GM19463 (cell line): ENCODE measurements around the gene HIVEP3.

ENCODE experiments used
- ATAC-seq: cut with Tn5 transposase; IDR thresholded peaks from one replicate; pipeline ENCODE4 v1.9.1; 2021; ENCODE audit warnings: mild to moderate bottlenecking, moderate library complexity; ENCODE audit not compliant: unreplicated experiment

The HIVEP3 gene

DNA sequence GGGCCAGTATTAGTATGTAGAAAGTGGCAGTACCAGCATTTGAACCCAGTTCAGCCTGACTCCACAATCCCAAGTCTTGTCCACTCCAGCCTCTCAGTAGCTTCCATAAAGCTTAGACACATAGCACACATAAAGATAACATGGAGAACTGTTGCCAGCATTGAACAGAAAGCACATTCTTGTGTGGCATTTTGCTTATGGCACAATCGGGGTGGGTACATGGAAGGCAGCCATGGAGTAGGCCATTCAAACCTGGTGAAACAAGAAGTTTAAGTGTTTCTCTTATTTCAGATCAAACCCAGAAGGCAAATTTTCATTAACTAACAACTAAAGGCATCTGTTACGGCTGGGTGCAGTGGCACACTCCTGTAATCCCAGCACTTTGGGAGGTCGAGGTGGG, 102.7 kb downstream of the HIVEP3 start:
- no peak for ATAC-seq

DNA sequence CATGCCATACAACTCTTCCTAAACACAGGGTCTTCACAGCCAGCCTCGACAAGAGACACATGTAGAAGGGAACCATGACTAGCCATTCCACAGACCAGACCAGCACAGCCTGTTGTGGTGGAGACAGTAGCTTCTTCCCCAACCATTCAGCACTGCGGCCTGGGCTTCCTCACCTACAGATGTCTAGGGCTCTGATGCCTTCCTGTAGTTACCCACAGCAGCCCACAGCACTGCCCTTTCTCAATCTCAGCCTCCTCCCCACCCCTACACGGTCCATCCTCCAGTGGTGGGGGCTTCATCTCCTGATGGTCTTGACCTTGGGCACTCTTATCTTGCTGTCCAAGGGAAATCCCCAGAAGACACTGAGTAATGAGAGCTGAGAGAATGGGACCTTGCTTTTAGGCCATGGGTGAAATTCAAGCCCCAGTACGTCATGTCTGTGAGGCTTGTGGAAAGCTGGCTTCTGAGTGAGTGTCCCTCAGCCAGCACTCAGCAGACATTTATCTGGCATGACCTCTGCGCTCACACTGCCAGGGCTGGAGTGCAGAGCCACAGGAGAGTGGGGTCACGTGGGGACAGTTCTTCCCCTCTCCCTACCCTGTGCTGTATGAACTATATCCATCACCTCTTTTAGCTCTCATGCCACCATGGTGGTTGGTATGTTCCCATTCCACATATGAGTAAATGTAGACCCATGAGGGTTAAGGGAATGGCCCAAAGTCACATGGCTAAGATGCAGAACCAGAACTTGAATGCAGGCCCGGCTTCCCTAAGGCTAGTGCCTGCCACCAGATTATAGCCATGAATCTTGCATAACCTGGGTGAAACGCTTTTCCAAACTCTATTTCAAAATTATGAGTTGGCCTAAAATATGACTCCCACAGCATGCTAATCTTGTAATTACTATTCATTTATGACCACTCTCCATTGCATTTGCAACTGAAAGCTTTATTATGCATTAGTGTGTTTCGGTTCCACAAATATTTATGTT, 104.7 kb downstream of the HIVEP3 start:
- ATAC-seq: no peak

- no peak for ATAC-seq
Measured at GRCh38 chr1:41813226-41813625, 105.5 kb downstream of the HIVEP3 start.

GRCh38 chr1:41812453-41812852, 106.3 kb downstream of the HIVEP3 start:
- ATAC-seq: no peak

GRCh38 chr1:41812051-41812450, 106.7 kb downstream of the HIVEP3 start:
- no peak for ATAC-seq

DNA sequence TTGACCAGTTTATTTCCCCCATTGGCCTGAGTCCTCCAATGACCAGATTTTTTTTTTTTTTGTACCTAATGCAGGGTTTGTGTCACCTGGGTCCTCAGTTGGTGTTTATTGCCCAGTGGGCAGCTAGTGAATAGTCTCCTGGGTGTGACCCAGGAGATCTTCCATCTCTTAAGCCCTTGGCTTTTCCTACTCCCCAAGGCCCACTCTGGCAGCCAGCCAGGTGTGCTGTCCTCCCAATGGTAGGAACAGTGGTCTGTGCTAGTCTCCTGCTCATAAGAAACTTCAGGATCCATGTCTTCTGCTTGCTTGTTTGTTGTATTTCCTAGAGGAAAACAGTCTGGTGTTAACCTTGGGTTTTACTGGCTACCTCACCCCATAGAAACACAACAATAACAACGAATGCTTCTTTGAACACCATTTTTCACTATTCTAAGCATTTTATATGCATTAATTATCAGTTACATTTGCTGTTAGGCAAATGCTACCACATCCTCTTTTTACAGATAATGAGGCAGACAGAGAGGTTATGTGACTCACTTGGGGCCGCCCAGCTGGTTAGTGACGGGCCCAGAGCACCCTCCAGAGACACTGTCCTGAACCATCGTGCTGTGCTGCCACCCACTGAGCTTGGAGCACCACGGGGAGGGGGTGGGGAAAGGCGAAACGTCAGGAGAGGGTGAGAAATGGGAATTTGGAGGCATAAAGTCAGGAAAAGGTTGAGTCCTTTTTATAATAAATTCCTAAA, 107.5 kb downstream of the HIVEP3 start:
- ATAC-seq: peak; percentile 56

DNA sequence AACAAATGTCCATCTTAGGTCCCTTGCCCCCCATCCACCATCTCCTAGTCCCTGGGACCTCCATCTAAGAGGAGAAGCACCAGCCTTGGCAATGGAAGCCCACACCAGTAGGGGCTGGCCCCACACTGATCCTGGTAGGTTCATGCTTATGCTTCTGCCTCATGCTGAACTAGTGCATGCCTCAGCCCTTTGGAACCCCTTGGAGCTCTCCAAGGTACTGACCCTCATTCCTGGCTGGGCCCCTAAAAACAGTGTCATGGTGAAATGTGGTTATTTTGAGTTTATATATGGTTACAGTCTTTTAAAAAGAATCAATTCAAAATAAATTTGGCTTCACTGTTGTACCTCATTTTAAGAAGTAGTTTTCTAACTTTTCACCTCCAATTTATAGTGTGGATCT, 108.3 kb downstream of the HIVEP3 start:
- ATAC-seq: no peak

DNA sequence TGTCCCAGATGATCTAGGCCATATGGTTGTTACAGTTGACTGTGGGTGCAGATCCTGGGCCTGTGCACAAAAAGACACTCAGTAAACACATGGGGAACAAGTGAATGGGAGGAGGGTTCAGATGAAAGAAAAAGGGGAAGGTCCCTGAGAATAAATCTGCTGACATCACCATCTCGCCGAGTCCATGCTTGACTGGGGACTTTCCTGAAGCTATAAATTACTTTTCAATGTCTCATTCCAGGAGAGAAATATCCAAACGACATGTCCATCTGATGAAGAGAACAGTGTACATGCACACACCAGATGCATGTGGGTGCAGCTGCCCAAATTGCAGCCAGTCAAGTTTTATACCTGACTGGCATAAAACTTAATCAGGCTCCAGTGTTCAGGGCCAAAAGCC, 109.0 kb downstream of the HIVEP3 start:
- no peak for ATAC-seq

- no peak for ATAC-seq
Measured at GRCh38 chr1:41807390-41807789, 111.3 kb downstream of the HIVEP3 start.

GRCh38 chr1:41806472-41807155, 112.1 kb downstream of the HIVEP3 start:
- peak; percentile 48 for ATAC-seq

DNA sequence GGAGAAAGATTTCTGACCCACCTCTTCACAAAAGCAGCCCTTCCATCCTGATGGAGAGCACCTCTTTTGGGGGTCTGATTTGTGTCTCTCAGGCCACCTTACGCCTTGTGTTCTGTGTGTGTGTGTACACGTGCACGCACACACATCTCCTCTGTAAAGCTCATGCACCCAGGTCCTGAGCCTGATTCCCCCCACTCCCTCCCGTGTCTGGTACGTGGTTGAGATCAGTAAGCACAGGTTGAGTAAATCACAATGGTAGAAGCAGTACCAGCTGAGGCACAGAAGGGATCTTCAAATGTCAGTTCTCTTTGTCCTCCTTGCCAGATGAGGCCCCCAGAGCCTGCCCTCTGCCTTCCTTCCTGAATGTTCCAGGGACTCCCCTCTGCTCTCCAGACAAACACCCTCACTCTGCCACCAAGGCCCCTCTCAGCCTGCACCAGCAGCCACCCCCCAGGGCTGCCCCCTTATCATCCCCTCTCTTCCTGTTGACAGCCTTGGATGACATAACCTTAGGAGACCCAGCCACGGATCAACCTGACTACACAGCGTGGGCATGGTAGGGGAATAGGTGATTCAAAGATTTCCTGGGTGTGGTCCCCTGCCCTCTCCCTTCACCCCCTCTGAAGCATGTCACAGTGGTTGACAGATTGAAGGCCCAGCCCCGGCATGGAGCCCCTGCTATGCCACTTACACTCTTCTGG, 112.8 kb downstream of the HIVEP3 start:
- ATAC-seq: no peak

GRCh38 chr1:41804176-41804575, 114.5 kb downstream of the HIVEP3 start:
- no peak for ATAC-seq

DNA sequence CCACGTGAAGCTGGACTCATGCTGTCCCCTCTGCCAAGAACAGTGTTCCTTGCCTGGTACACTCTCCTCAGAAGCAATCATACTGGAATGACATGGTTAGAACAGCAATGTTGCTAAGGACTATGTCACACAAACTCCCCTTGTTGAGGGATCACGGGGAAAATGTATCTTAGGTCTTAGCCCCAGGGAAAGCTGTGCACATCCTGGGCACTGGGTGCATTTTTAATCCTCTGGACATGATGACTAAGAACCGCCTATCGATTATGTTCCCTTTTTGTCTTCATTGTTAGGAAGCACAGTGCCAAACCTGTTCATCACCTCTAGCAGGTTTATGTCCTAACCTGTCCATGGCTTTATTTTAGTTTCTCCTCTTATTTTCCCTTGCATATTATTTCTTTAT, 115.1 kb downstream of the HIVEP3 start:
- no peak for ATAC-seq

DNA sequence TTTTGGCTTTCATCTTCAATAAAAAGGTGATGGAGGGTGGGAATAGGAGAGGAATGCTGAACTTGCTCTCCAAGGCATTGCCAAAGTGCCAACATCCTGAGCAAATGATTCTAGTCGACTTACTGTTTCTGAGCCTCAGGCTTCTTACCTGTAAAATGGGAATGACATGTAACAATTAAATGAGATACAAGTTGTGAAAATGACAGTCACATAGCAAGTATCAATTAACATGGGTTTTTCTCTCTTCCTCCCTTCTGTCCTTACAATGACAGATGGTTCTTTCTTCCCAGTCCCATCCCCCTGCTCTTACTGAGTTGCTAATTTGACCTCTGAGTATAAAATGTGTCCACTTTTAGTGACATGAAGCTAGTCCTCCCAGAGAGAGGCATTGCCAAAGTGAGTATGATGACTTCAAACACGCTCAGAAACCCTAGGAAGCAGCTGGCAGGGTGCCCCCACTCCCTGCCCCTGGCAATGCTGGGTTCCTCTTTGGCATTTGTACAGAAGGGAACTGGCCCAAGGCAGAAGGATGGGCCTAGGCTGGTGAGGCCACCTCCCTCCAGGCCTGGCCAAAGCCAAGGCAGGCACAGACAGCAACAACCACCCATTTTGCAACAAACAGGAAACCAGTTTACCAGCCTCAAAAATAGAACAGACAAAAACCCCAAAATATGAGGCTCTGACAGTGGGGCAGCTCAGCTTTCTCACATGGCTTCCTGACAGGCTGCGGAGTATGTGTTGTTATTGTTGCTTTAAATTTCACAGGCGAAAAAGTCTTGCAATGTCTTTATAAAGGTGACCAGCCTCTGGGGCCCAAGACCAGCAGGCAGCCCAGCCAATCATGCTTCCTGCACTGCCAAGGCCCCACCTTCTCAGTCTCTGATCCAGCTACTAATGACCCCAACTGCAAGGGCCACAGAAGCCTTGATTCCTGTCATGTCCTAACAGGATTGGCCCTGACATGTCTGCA, 115.9 kb downstream of the HIVEP3 start:
- ATAC-seq: peak; percentile 35

- peak; percentile 52 for ATAC-seq
Measured at GRCh38 chr1:41800311-41800829, 118.4 kb downstream of the HIVEP3 start.

GRCh38 chr1:41799723-41800122, 119.0 kb downstream of the HIVEP3 start:
- peak; percentile 45 for ATAC-seq

GRCh38 chr1:41799205-41799604, 119.5 kb downstream of the HIVEP3 start:
- no peak for ATAC-seq

DNA sequence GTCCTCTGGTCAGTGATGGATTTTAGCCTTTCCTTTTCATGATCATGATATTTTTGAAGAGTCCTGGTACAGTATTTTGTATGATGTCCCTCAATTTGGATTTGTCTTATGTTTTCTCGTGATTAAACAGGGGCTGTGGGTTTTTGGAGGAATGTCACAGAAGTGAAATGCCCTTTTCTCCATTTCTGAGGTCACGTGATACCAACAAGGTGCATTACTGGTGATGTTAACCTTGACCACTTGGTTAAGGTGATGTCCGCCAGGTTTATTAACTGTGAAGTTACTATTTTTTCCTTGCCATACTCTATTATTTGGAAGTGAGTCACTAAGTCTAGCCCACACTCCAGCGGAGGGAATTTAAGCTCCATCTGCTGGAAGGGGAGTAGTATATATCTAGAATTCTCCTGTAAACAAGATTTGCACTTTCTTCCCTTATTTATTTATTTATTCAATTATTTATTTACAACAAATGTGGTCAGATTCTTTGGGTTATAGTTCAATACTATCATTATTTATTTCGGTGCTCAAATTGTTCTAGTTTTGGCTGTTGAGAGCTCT, 123.4 kb downstream of the HIVEP3 start:
- no peak for ATAC-seq

GRCh38 chr1:41794031-41794430, 124.7 kb downstream of the HIVEP3 start:
- no peak for ATAC-seq
